ENCODE data around the gene AHNAK2. TPM values are rescaled to one million over a fixed set of nuclear protein-coding genes. Genes with fewer than 3 reads are reported as not detected.

Gene AHNAK2
- total RNA-seq, 1 donor from 2014 or later: 26.9 TPM

GRCh38 chr14:104889375-104889757, 88.8 kb downstream of the AHNAK2 start:
- Mint-ChIP-seq H3K4me3 (ENCODE audit: unreplicated experiment) (no peak overlapping the region), H3K27me3 (ENCODE audit: unreplicated experiment) (peaks cover 1% of the 10 kb centered on the region), H3K9me3 (ENCODE audit: unreplicated experiment) (no peaks in the 10 kb centered on the region), H3K4me1 (ENCODE audit: unreplicated experiment) (no peaks in the 10 kb centered on the region), H3K27ac (ENCODE audit: unreplicated experiment) (no peak overlapping the region), H3K36me3 (ENCODE audit: low read depth, unreplicated experiment) (no peaks in the 10 kb centered on the region)
- no peak for TF ChIP-seq CTCF (IDR thresholded peaks at IDR 0.05; ENCODE audit: unreplicated experiment)
- peak; percentile 4 for DNase-seq (ENCODE audit: low spot score)

DNA sequence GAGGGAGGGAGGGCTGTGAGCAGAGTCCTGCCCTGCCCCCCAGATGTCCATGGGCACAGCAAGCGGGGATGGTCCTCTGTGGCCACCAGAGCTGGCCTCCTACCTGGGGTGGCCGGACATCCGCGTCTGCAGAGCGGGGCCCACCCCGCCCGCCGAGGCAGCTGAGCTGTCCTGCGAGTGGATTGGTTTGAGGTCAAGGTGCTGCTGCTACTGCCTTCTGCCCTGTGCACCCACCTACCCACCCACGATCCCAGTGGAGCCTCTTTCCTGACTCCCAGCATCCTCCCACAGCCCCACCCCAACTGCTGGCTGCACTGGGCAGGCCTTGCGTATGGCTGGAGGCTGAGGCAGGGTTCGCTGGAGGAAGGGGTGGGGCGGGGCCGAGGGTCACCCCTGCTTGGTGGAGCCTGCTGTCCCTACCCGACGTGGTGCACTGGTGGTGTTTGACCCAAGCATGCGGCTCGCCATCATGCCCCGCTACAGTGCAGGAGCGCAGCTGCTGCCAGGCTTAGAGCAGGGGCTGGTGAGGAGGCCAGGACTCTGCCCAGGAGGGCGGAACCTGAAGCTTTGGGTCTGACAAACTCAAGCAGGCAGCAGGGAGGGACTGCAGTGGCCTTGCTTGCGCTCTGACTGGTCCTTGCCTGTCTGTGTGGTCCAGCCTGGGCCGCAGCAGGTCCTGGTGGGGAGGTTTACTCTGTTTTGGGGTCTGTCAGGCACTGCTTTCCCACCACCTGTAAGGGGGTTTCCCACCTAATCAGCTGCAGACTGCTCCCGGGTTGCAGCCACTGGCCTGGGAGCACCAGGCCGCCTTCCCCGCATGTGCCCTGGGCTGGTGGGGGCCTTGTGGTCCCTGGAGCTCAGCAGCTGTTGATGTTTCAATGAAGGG, 89.4 kb downstream of the AHNAK2 start:
- no peak for TF ChIP-seq CTCF (IDR thresholded peaks at IDR 0.05; ENCODE audit: unreplicated experiment)
- Mint-ChIP-seq H3K27me3 (ENCODE audit: unreplicated experiment) (peaks cover 1% of the 10 kb centered on the region), H3K4me3 (ENCODE audit: unreplicated experiment) (no peak overlapping the region), H3K27ac (ENCODE audit: unreplicated experiment) (no peak overlapping the region), H3K4me1 (ENCODE audit: unreplicated experiment) (no peaks in the 10 kb centered on the region), H3K9me3 (ENCODE audit: unreplicated experiment) (no peaks in the 10 kb centered on the region), H3K36me3 (ENCODE audit: low read depth, unreplicated experiment) (no peaks in the 10 kb centered on the region)
- DNase-seq (ENCODE audit: low spot score): peak; percentile 5

GRCh38 chr14:104887623-104888488, 90.3 kb downstream of the AHNAK2 start:
- Mint-ChIP-seq H3K9me3 (ENCODE audit: unreplicated experiment) (no peaks in the 10 kb centered on the region), H3K27me3 (ENCODE audit: unreplicated experiment) (no peaks in the 10 kb centered on the region), H3K27ac (ENCODE audit: unreplicated experiment) (no peak overlapping the region), H3K36me3 (ENCODE audit: low read depth, unreplicated experiment) (no peaks in the 10 kb centered on the region), H3K4me1 (ENCODE audit: unreplicated experiment) (no peaks in the 10 kb centered on the region), H3K4me3 (ENCODE audit: unreplicated experiment) (no peak overlapping the region)
- no peak for TF ChIP-seq CTCF (IDR thresholded peaks at IDR 0.05; ENCODE audit: unreplicated experiment)
- DNase-seq (ENCODE audit: low spot score): peak; percentile 6

Other genes with a start within 250 kb of the AHNAK2 start
- gene SIVA1, start 225.2 kb downstream of the AHNAK2 start, total RNA-seq (ENCODE audit: unreplicated experiment): 84.3 TPM
- 133 TPM for gene AKT1, start 182.6 kb downstream of the AHNAK2 start, total RNA-seq (ENCODE audit: unreplicated experiment)
- 2.4 TPM for gene ZBTB42, start 177.3 kb downstream of the AHNAK2 start, total RNA-seq (ENCODE audit: unreplicated experiment)
- gene CEP170B, start 113.1 kb downstream of the AHNAK2 start, total RNA-seq (ENCODE audit: unreplicated experiment): 11.3 TPM
- 1.3 TPM for gene PLD4, start 53.5 kb downstream of the AHNAK2 start, total RNA-seq (ENCODE audit: unreplicated experiment)
- gene CLBA1, start 7.4 kb upstream of the AHNAK2 start, total RNA-seq (ENCODE audit: unreplicated experiment): 13.5 TPM
- gene CDCA4, start 42.7 kb upstream of the AHNAK2 start, total RNA-seq (ENCODE audit: unreplicated experiment): 40.1 TPM
- not detected for gene GPR132, start 87.1 kb upstream of the AHNAK2 start, total RNA-seq (ENCODE audit: unreplicated experiment)
- gene JAG2, start 190.4 kb upstream of the AHNAK2 start, total RNA-seq (ENCODE audit: unreplicated experiment): 280 TPM
- 135 TPM for gene NUDT14, start 202.9 kb upstream of the AHNAK2 start, total RNA-seq (ENCODE audit: unreplicated experiment)

All from endothelial cell (in vitro differentiated cells).